ENCODE measurements around the gene CHRFAM7A.
"Not testable (repeated sequence)": the region's sequence is repeated elsewhere in the genome, so short reads cannot be mapped to it uniquely, and the experiment has no call there.

CHRFAM7A gene

GRCh38 chr15:30392766-30393663 is at the start of gene CHRFAM7A:
CHRFAM7A (minus strand) TSS chr15:30393540; CDS start chr15:30383351, 10,189 bp downstream.
- DNase-seq (ENCODE audit: low read depth) = not testable (repeated sequence)

- not testable (repeated sequence) for DNase-seq (ENCODE audit: low read depth)
Measured at GRCh38 chr15:30438348-30438747, 45.0 kb upstream of the CHRFAM7A start.

- not testable (repeated sequence) for DNase-seq (ENCODE audit: low read depth)
Measured at GRCh38 chr15:30435878-30436277, 42.5 kb upstream of the CHRFAM7A start.

GRCh38 chr15:30420723-30421122 is 27.4 kb upstream of the CHRFAM7A start:
- not testable (repeated sequence) for DNase-seq (ENCODE audit: low read depth)

GRCh38 chr15:30414160-30414559 is 20.8 kb upstream of the CHRFAM7A start, which contains the start of gene GOLGA8R:
GOLGA8R (minus strand) TSS chr15:30414260; CDS start chr15:30414162, 98 bp downstream.
- not testable (repeated sequence) for DNase-seq (ENCODE audit: low read depth)

GRCh38 chr15:30407636-30408035 is 14.3 kb upstream of the CHRFAM7A start:
- DNase-seq (ENCODE audit: low read depth) = not testable (repeated sequence)

GRCh38 chr15:30398988-30399387 is 5.6 kb upstream of the CHRFAM7A start:
- not testable (repeated sequence) for DNase-seq (ENCODE audit: low read depth)

GRCh38 chr15:30393664-30393991 is 288 bp upstream of the CHRFAM7A start:
- not testable (repeated sequence) for DNase-seq (ENCODE audit: low read depth)

GRCh38 chr15:30386318-30386887 is 6.9 kb downstream of the CHRFAM7A start:
- not testable (repeated sequence) for DNase-seq (ENCODE audit: low read depth)

- DNase-seq (ENCODE audit: low read depth) = not testable (repeated sequence)
Measured at GRCh38 chr15:30377082-30377413, 16.3 kb downstream of the CHRFAM7A start.

GRCh38 chr15:30376375-30377081 is 16.8 kb downstream of the CHRFAM7A start:
- not testable (repeated sequence) for DNase-seq (ENCODE audit: low read depth)

- DNase-seq (ENCODE audit: low read depth) = not testable (repeated sequence)
Measured at GRCh38 chr15:30375872-30376271, 17.5 kb downstream of the CHRFAM7A start.

- DNase-seq (ENCODE audit: low read depth) = not testable (repeated sequence)
Measured at GRCh38 chr15:30374862-30375261, 18.5 kb downstream of the CHRFAM7A start.

GRCh38 chr15:30368271-30368670 is 25.1 kb downstream of the CHRFAM7A start:
- not testable (repeated sequence) for DNase-seq (ENCODE audit: low read depth)

GRCh38 chr15:30367246-30367645 is 26.1 kb downstream of the CHRFAM7A start:
- DNase-seq (ENCODE audit: low read depth) = not testable (repeated sequence)

- DNase-seq (ENCODE audit: low read depth) = not testable (repeated sequence)
Measured at GRCh38 chr15:30361404-30361803, 31.9 kb downstream of the CHRFAM7A start.

GRCh38 chr15:30360990-30361389 is 32.4 kb downstream of the CHRFAM7A start:
- DNase-seq (ENCODE audit: low read depth) = not testable (repeated sequence)

GRCh38 chr15:30355043-30355442 is 38.3 kb downstream of the CHRFAM7A start:
- DNase-seq (ENCODE audit: low read depth) = not testable (repeated sequence)

GRCh38 chr15:30349803-30350202 is 43.5 kb downstream of the CHRFAM7A start:
- DNase-seq (ENCODE audit: low read depth) = not testable (repeated sequence)

GRCh38 chr15:30336584-30336983 is 56.8 kb downstream of the CHRFAM7A start:
- not testable (repeated sequence) for DNase-seq (ENCODE audit: low read depth)

- DNase-seq (ENCODE audit: low read depth) = not testable (repeated sequence)
Measured at GRCh38 chr15:30334152-30334551, 59.2 kb downstream of the CHRFAM7A start.

GRCh38 chr15:30326145-30326544 is 67.2 kb downstream of the CHRFAM7A start:
- DNase-seq (ENCODE audit: low read depth) = not testable (repeated sequence)
